SU-DHL-6 (cell line): ENCODE data around the gene ATP10D.

Source experiments
- H2AFZ ChIP-seq: fragments of 200-600 bp; sonication (generic); 2 replicates; pipeline ENCODE4 v1.6.1; 2014; ENCODE audit warnings: low read depth, mild to moderate bottlenecking, moderate library complexity, mixed read lengths, antibody characterized with exemption, low read length; ENCODE audit not compliant: severe bottlenecking
- H3F3A ChIP-seq: fragments of 200-600 bp; shearing (Covaris generic); 2 replicates; pipeline ENCODE4 v1.6.0; 2016; ENCODE audit warnings: antibody characterized with exemption, mild to moderate bottlenecking; ENCODE audit not compliant: insufficient read depth
- H3K27ac ChIP-seq: fragments of 200-600 bp; sonication (generic); 2 replicates; pipeline ENCODE4 v1.5.1; 2016; ENCODE audit warnings: low read depth, mild to moderate bottlenecking, low read length, moderate library complexity, mixed read lengths
- H3K27me3 ChIP-seq: fragments of 200-600 bp; sonication (generic), shearing (Covaris generic); 2 replicates; pipeline ENCODE4 v1.6.0; 2014; ENCODE audit warnings: mild to moderate bottlenecking, low read length
- H3K36me3 ChIP-seq: fragments of 200-600 bp; sonication (generic); 2 replicates; pipeline ENCODE4 v1.6.1; 2014; ENCODE audit warnings: mild to moderate bottlenecking, low read length, mixed read lengths
- H3K4me2 ChIP-seq: fragments of 300-600, 200-600 bp; shearing (Covaris generic), sonication (generic); 2 replicates; pipeline ENCODE4 v1.6.0; 2014; ENCODE audit warnings: low read length, low read depth, mild to moderate bottlenecking; ENCODE audit not compliant: poor library complexity, severe bottlenecking
- H3K4me3 ChIP-seq: fragments of 200-600 bp; sonication (generic); 2 replicates; pipeline ENCODE4 v1.5.1; 2014; ENCODE audit warnings: antibody characterized with exemption, low read length, mild to moderate bottlenecking, mixed read lengths; ENCODE audit not compliant: insufficient read depth, poor library complexity, severe bottlenecking
- H3K79me2 ChIP-seq: fragments of 200-600 bp; sonication (generic); 2 replicates; pipeline ENCODE4 v1.6.1; 2014; ENCODE audit warnings: mild to moderate bottlenecking, low read length, moderate library complexity; ENCODE audit not compliant: insufficient read depth
- H3K9ac ChIP-seq: fragments of 200-600 bp; sonication (generic); 2 replicates; pipeline ENCODE4 v1.7.0; 2014; ENCODE audit warnings: mild to moderate bottlenecking, low read length
- H3K9me2 ChIP-seq: fragments of 200-600 bp; sonication (generic); replicated peaks from 2 replicates; pipeline ENCODE4 v1.6.1; 2014; ENCODE audit warnings: low read length; ENCODE audit not compliant: insufficient read depth
- H3K9me3 ChIP-seq: fragments of 200-600 bp; sonication (generic); 2 replicates; pipeline ENCODE4 v1.6.1; 2014; ENCODE audit warnings: low read length, mixed read lengths; ENCODE audit not compliant: insufficient read depth
- H4K20me1 ChIP-seq: fragments of 200-600 bp; sonication (generic); 2 replicates; pipeline ENCODE4 v1.6.1; 2014; ENCODE audit warnings: low read depth, mild to moderate bottlenecking, antibody characterized with exemption, low read length, moderate library complexity, mixed read lengths
- EZH2phosphoT487 ChIP-seq: fragments of 200-600 bp; sonication (generic), shearing (Covaris generic); conservative IDR thresholded peaks from 2 replicates; pipeline ENCODE4 v1.6.1; 2018; ENCODE audit warnings: mild to moderate bottlenecking, antibody characterized with exemption, low read length, moderate library complexity, mixed read lengths
- TF ChIP-seq, protein P1 (sequence below): fragments of 200-600 bp; sonication (generic); IDR thresholded peaks from one replicate; pipeline ENCODE4 v1.5.1; 2017; ENCODE audit warnings: antibody characterized with exemption, mild to moderate bottlenecking, low read length, moderate library complexity; ENCODE audit not compliant: insufficient read depth, poor library complexity, severe bottlenecking

Gene ATP10D

DNA sequence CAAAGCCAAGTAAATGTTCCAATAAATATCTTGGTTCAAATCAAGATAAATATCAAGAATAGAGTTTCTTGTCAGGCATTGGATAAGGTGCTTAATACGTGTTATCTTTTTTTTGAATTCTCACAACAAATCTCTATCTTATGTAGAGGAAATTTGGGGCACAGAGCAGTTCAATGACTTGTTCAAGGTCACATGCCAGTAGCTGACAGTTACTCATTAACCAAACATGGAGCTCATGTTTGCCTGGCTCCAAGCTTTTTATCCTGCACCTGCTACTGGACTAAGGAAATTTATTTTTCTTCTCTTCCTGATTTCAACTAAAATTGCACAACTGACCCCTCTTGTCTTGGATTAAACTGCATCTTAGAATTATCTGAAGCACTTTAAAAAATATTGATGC is 76.3 kb downstream of the ATP10D start:
- H3K4me3 ChIP-seq, result no peak overlapping the region
- H4K20me1 ChIP-seq, result no peaks in the 10 kb centered on the region
- no peaks in the 10 kb centered on the region for H3K79me2 ChIP-seq
- no peak overlapping the region for H3K4me2 ChIP-seq
- no peaks in the 10 kb centered on the region for H3K36me3 ChIP-seq
- H3F3A ChIP-seq, result no peaks in the 10 kb centered on the region
- H3K27me3 ChIP-seq, result no peaks in the 10 kb centered on the region
- TF ChIP-seq, protein P1, sequence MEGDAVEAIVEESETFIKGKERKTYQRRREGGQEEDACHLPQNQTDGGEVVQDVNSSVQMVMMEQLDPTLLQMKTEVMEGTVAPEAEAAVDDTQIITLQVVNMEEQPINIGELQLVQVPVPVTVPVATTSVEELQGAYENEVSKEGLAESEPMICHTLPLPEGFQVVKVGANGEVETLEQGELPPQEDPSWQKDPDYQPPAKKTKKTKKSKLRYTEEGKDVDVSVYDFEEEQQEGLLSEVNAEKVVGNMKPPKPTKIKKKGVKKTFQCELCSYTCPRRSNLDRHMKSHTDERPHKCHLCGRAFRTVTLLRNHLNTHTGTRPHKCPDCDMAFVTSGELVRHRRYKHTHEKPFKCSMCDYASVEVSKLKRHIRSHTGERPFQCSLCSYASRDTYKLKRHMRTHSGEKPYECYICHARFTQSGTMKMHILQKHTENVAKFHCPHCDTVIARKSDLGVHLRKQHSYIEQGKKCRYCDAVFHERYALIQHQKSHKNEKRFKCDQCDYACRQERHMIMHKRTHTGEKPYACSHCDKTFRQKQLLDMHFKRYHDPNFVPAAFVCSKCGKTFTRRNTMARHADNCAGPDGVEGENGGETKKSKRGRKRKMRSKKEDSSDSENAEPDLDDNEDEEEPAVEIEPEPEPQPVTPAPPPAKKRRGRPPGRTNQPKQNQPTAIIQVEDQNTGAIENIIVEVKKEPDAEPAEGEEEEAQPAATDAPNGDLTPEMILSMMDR, result no peak
- TF ChIP-seq EZH2phosphoT487, result no peak
- H3K27ac ChIP-seq, result no peak overlapping the region
- no peaks in the 10 kb centered on the region for H3K9me2 ChIP-seq
- no peak overlapping the region for H2AFZ ChIP-seq
- no peaks in the 10 kb centered on the region for H3K9me3 ChIP-seq
- no peak overlapping the region for H3K9ac ChIP-seq

DNA sequence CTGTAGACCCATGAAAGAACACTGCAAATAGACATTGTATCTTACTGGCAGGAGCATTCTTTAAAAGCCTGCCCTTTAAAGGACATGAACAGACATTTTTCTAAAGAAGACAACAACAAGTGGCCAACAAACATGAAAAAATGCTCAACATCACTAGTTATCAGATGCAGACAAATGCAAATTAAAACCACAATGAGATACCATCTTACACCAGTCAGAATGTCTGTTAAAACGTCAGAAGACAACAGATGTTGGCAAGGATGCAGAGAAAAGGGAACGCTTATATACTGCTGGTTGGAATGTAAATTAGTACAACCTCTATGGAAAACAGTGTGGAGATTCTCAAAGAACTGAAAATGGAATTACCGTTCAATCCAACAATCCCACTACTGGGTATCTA is 77.2 kb downstream of the ATP10D start:
- Histone ChIP-seq H3K9me3 (no peaks in the 10 kb centered on the region), H3K36me3 (no peaks in the 10 kb centered on the region), H3K4me3 (no peak overlapping the region), H3K9me2 (no peaks in the 10 kb centered on the region), H2AFZ (no peak overlapping the region), H3K27ac (no peak overlapping the region), H3K4me2 (no peak overlapping the region), H3K27me3 (no peaks in the 10 kb centered on the region), H3F3A (no peaks in the 10 kb centered on the region), H3K9ac (no peak overlapping the region), H4K20me1 (no peaks in the 10 kb centered on the region), H3K79me2 (no peaks in the 10 kb centered on the region)
- TF ChIP-seq, protein P1, result no peak
- TF ChIP-seq EZH2phosphoT487, result no peak

DNA sequence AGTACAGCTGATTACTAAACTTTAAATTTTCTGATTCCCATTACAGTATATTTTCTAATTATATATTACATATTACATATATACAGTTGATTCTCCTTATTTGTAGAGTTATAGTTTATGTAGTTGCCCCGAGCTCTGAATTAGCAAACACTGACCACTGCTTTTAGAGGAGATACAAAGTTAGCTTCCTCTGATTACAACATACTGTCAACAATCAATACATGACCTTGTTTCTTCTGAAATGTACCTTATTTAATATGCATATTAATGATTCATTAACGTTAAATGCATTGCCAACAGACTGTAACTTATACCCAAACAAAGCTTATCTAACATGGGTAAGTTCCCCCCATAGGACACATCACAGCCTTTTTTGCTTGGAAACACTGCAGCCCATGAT is 81.5 kb downstream of the ATP10D start:
- no peak overlapping the region for H3K4me3 ChIP-seq
- TF ChIP-seq, protein P1, result no peak
- TF ChIP-seq EZH2phosphoT487, result no peak
- H3K4me2 ChIP-seq, result no peak overlapping the region
- no peaks in the 10 kb centered on the region for H3K9me2 ChIP-seq
- H3K27me3 ChIP-seq, result no peaks in the 10 kb centered on the region
- H2AFZ ChIP-seq, result no peak overlapping the region
- H3F3A ChIP-seq, result no peaks in the 10 kb centered on the region
- H3K9me3 ChIP-seq, result no peaks in the 10 kb centered on the region
- H3K36me3 ChIP-seq, result no peaks in the 10 kb centered on the region
- H4K20me1 ChIP-seq, result no peaks in the 10 kb centered on the region
- no peak overlapping the region for H3K27ac ChIP-seq
- no peaks in the 10 kb centered on the region for H3K79me2 ChIP-seq
- no peak overlapping the region for H3K9ac ChIP-seq

DNA sequence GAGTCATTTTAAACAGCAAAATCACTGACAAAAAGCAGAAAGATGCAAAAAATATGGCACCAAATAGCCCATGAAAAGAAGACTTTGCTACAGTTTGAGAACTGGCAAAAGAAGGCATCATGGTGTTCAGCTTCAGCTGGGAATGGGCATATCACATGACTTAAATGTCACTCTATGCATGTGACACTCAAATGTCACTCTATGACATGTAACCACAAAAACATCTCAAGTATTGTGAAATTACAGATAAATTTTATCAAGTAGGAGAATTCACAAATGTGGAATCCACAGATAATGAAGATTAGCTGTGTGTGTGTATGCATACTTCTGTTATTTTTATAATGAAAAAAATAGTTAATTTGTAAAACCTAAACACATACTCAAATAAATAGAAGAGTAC is 81.9 kb downstream of the ATP10D start:
- TF ChIP-seq, protein P1, result no peak
- no peak for TF ChIP-seq EZH2phosphoT487
- Histone ChIP-seq H3K9ac (no peak overlapping the region), H3K27ac (no peak overlapping the region), H3K36me3 (no peaks in the 10 kb centered on the region), H3K27me3 (no peaks in the 10 kb centered on the region), H2AFZ (no peak overlapping the region), H3K9me3 (no peaks in the 10 kb centered on the region), H3F3A (no peaks in the 10 kb centered on the region), H3K4me2 (no peak overlapping the region), H3K9me2 (no peaks in the 10 kb centered on the region), H3K4me3 (no peak overlapping the region), H3K79me2 (no peaks in the 10 kb centered on the region), H4K20me1 (no peaks in the 10 kb centered on the region)
